Measurements from ENCODE around the gene KRTAP10-5. TPM values are rescaled to one million over a fixed set of nuclear protein-coding genes. Genes with fewer than 3 reads are reported as not detected.
"Not testable (repeated sequence)": the region's sequence is repeated elsewhere in the genome, so short reads cannot be mapped to it uniquely, and the experiment has no call there.

Gene KRTAP10-5
- total RNA-seq, 1 experiment from 2014 or later = not detected

DNA sequence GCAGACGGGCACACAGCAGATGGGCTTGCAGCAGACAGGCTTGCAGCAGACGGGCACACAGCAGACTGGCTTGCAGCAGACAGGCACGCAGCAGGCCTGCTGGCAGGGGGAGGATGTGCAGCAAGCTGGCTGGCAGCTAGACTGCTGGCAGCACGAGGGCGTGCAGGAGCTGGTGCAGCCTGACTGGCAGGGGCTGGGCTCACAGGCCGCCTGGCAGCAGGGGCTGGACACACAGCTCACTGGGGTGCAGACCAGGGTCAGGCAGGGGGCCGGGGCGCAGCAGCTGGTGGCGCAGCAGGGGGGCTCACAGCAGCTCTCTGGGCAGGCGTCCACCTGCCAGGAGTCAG is 22.1 kb downstream of the KRTAP10-5 start:
- H3K36me3 ChIP-seq (ENCODE audit: control insufficient read depth in 1 of 2, insufficient read depth in 2 of 2, low read length in 2 of 2); DNase-seq (ENCODE audit: low read depth, low spot score); H3K9me2 ChIP-seq (ENCODE audit: insufficient read depth); H3K4me3 ChIP-seq (replicated peaks in 1 of 2; ENCODE audit: low read depth in 1 of 2, low read length in 2 of 2); H3K9ac ChIP-seq (ENCODE audit: low read length); CTCF ChIA-PET; BruUV-seq (replicated peaks); H4K20me1 ChIP-seq (ENCODE audit: insufficient read depth); H3K4me1 ChIP-seq (ENCODE audit: control insufficient read depth in 1 of 2, insufficient read depth in 2 of 2, low read length in 2 of 2); H3K27me3 ChIP-seq (ENCODE audit: insufficient read depth, low read length); H3K27ac ChIP-seq (ENCODE audit: low read depth, low read length); H2AFZ ChIP-seq (ENCODE audit: low read depth, low read length, poor library complexity, severe bottlenecking); POLR2A ChIA-PET; ATAC-seq; H3K9me3 ChIP-seq (ENCODE audit: control insufficient read depth in 1 of 2, insufficient read depth in 1 of 2, low read depth in 1 of 2, low read length in 2 of 2); RAD21 ChIA-PET (ENCODE audit: low non-redundant PET in 1 of 2, low total read pairs in 2 of 2, uncharacterized antibody in 2 of 2, unreplicated experiment in 2 of 2); H3K4me2 ChIP-seq (ENCODE audit: low read length); intact Hi-C loops (cut with micrococcal nuclease); H3K79me2 ChIP-seq (ENCODE audit: insufficient read depth, low read length): not testable (repeated sequence)

DNA sequence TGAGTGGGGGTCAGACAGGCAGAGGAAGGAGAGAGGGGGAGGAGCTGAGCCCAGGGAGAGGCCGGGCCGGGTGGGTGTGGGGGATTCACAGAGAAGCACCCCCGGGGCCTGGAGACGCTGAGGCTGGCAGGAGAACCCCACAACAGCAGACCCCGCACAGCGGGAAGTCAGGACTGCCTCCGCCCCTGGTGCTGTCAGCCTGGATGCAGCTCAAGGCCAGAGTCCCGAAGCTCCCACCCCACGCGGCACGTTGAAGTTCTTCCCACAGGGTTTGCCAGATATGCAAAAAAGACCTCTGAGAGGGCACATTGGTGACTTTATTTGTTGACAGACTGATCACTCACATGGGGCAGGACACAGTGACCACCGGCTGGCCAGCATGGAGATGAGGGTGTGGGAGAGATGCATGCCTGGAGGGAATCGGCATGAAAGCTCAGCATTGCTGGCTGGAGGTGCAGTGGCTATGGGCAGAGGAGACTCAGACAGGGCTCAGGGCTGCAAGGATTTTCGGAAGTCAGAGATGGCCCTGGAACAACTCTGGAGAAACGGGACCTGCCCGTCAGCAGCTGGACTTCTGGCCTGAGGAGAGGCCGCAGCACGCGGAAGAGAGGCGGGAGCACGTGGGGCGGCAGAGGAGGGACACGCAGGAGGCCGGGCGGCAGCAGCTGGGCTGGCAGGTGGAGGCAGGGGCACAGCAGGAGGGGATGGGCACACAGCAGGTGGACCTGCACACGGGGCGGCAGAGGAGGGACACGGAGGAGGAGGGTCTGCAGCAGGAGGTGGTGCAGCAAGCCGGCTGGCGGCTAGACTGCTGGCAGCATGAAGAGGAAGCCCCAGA is 22.7 kb downstream of the KRTAP10-5 start:
- POLR2A ChIA-PET = no interaction called here
- no peaks in the 10 kb centered on the region for H3K9me3 ChIP-seq (ENCODE audit: control insufficient read depth in 1 of 2, insufficient read depth in 1 of 2, low read depth in 1 of 2, low read length in 2 of 2)
- H3K4me1 ChIP-seq (ENCODE audit: control insufficient read depth in 1 of 2, insufficient read depth in 2 of 2, low read length in 2 of 2) = no peaks in the 10 kb centered on the region
- no peaks in the 10 kb centered on the region; the same call in 1 of the 2 replicates for H3K27me3 ChIP-seq (ENCODE audit: insufficient read depth, low read length)
- no peaks in the 10 kb centered on the region for H3K79me2 ChIP-seq (ENCODE audit: insufficient read depth, low read length)
- H3K27ac ChIP-seq (ENCODE audit: low read depth, low read length) = no peak overlapping the region
- no peaks in the 10 kb centered on the region for H3K36me3 ChIP-seq (ENCODE audit: control insufficient read depth in 1 of 2, insufficient read depth in 2 of 2, low read length in 2 of 2)
- no peaks in the 10 kb centered on the region for H3K9me2 ChIP-seq (ENCODE audit: insufficient read depth)
- no peak overlapping the region for H3K9ac ChIP-seq (ENCODE audit: low read length)
- no peak for ATAC-seq
- no peak overlapping the region for H3K4me3 ChIP-seq (replicated peaks in 1 of 2; ENCODE audit: low read depth in 1 of 2, low read length in 2 of 2)
- H3K4me2 ChIP-seq (ENCODE audit: low read length) = no peak overlapping the region
- RAD21 ChIA-PET (ENCODE audit: low non-redundant PET in 1 of 2, low total read pairs in 2 of 2, uncharacterized antibody in 2 of 2, unreplicated experiment in 2 of 2) = no interaction called here
- no peak for DNase-seq (ENCODE audit: low read depth, low spot score)
- intact Hi-C loops (cut with micrococcal nuclease) = no loop called here
- no TSS peak for BruUV-seq (replicated peaks)
- CTCF ChIA-PET = no interaction called here
- H4K20me1 ChIP-seq (ENCODE audit: insufficient read depth) = no peaks in the 10 kb centered on the region
- no peak overlapping the region for H2AFZ ChIP-seq (ENCODE audit: low read depth, low read length, poor library complexity, severe bottlenecking)
- TF ChIP-seq EGR1 (IDR thresholded peaks at IDR 0.05; ENCODE audit: low read depth) (no peak), ZNF274 (IDR thresholded peaks at IDR 0.05; ENCODE audit: low read depth, low read length) (no peak), POLR2A (IDR thresholded peaks at IDR 0.05; ENCODE audit: borderline replicate concordance, extremely low read depth, insufficient read depth, insufficient read length) (no peak), FOSL1 (IDR thresholded peaks at IDR 0.05; ENCODE audit: low read depth) (no peak), SP1 (IDR thresholded peaks at IDR 0.05; ENCODE audit: low read depth) (no peak), EZH2 (IDR thresholded peaks at IDR 0.05) (no peak), SIN3A (IDR thresholded peaks at IDR 0.05; ENCODE audit: low read depth) (no peak), SRF (IDR thresholded peaks at IDR 0.05; ENCODE audit: low read depth) (no peak), EZH2phosphoT487 (IDR thresholded peaks at IDR 0.05; ENCODE audit: borderline replicate concordance) (no peak)
- TF ChIP-seq, protein P1, sequence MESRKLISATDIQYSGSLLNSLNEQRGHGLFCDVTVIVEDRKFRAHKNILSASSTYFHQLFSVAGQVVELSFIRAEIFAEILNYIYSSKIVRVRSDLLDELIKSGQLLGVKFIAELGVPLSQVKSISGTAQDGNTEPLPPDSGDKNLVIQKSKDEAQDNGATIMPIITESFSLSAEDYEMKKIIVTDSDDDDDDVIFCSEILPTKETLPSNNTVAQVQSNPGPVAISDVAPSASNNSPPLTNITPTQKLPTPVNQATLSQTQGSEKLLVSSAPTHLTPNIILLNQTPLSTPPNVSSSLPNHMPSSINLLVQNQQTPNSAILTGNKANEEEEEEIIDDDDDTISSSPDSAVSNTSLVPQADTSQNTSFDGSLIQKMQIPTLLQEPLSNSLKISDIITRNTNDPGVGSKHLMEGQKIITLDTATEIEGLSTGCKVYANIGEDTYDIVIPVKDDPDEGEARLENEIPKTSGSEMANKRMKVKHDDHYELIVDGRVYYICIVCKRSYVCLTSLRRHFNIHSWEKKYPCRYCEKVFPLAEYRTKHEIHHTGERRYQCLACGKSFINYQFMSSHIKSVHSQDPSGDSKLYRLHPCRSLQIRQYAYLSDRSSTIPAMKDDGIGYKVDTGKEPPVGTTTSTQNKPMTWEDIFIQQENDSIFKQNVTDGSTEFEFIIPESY (IDR thresholded peaks at IDR 0.05; ENCODE audit: extremely low read depth, insufficient replicate concordance, low read length) = no peak
- TF ChIP-seq, protein P2, sequence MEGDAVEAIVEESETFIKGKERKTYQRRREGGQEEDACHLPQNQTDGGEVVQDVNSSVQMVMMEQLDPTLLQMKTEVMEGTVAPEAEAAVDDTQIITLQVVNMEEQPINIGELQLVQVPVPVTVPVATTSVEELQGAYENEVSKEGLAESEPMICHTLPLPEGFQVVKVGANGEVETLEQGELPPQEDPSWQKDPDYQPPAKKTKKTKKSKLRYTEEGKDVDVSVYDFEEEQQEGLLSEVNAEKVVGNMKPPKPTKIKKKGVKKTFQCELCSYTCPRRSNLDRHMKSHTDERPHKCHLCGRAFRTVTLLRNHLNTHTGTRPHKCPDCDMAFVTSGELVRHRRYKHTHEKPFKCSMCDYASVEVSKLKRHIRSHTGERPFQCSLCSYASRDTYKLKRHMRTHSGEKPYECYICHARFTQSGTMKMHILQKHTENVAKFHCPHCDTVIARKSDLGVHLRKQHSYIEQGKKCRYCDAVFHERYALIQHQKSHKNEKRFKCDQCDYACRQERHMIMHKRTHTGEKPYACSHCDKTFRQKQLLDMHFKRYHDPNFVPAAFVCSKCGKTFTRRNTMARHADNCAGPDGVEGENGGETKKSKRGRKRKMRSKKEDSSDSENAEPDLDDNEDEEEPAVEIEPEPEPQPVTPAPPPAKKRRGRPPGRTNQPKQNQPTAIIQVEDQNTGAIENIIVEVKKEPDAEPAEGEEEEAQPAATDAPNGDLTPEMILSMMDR (IDR thresholded peaks at IDR 0.05 in 2 of 3, conservative IDR thresholded peaks at IDR 0.05 in 1 of 3; ENCODE audit: borderline replicate concordance in 1 of 3, insufficient read depth in 1 of 3, low read depth in 2 of 3, low read length in 2 of 3) = no peak
- TF ChIP-seq, protein P3, sequence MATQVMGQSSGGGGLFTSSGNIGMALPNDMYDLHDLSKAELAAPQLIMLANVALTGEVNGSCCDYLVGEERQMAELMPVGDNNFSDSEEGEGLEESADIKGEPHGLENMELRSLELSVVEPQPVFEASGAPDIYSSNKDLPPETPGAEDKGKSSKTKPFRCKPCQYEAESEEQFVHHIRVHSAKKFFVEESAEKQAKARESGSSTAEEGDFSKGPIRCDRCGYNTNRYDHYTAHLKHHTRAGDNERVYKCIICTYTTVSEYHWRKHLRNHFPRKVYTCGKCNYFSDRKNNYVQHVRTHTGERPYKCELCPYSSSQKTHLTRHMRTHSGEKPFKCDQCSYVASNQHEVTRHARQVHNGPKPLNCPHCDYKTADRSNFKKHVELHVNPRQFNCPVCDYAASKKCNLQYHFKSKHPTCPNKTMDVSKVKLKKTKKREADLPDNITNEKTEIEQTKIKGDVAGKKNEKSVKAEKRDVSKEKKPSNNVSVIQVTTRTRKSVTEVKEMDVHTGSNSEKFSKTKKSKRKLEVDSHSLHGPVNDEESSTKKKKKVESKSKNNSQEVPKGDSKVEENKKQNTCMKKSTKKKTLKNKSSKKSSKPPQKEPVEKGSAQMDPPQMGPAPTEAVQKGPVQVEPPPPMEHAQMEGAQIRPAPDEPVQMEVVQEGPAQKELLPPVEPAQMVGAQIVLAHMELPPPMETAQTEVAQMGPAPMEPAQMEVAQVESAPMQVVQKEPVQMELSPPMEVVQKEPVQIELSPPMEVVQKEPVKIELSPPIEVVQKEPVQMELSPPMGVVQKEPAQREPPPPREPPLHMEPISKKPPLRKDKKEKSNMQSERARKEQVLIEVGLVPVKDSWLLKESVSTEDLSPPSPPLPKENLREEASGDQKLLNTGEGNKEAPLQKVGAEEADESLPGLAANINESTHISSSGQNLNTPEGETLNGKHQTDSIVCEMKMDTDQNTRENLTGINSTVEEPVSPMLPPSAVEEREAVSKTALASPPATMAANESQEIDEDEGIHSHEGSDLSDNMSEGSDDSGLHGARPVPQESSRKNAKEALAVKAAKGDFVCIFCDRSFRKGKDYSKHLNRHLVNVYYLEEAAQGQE (IDR thresholded peaks at IDR 0.05; ENCODE audit: low read depth) = no peak
